ENCODE measurements around the gene SH3D21.

DNA sequence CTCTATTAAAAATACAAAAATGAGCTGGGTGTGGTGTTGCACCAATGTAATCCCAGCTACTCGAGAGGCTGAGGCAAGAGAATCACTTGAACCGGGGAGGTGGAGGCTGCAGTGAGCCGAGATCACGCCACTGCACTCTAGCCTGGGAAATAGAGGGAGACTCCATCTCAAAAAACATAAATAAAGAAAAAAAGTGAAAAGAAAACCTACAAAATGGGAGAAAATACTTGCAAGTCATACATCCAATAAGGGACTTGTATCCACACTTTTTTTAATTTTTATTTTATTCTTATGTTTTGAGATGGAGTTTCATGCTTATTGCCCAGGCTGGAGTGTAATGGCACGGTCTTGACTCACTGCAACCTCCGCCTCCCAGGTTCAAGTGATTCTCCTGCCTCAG lies 29.5 kb upstream of the SH3D21 start:
- TF ChIP-seq POLR2A (IDR thresholded peaks at IDR 0.05) (no peak), CTCF (IDR thresholded peaks at IDR 0.05 in 4 of 5, conservative IDR thresholded peaks at IDR 0.05 in 1 of 5) (no peak)
